SK-N-SH (cell line): ENCODE measurements around the gene GARS1. TPM values are rescaled to one million over a fixed set of nuclear protein-coding genes. Genes with fewer than 3 reads are reported as not detected.

Experiments used
- CTCF ChIA-PET: fragments of 300-600, 350-600 bp; formaldehyde crosslinking; extraction: SDS; loops from one replicate; lab custom pipeline; 2021; lab: Yijun Ruan, JAX
- POLR2A ChIA-PET: fragments of 350-600 bp; sonication (Branson Sonifier 250); formaldehyde crosslinking; extraction: SDS; loops from one replicate; lab custom pipeline; 2020; ENCODE audit warnings: antibody characterized with exemption, inconsistent platforms; lab: Yijun Ruan, JAX
- DNase-seq: peaks from one replicate; pipeline ENCODE4 v3.0.0; 2012
- H2AFZ ChIP-seq: fragments of 200-600 bp; sonication (generic); 2 replicates; pipeline ENCODE4 v1.8.1; 2016; ENCODE audit warnings: antibody characterized with exemption, mild to moderate bottlenecking, low read depth
- H3F3A ChIP-seq: fragments of 200-600 bp; sonication (generic); replicated peaks from 2 replicates; pipeline ENCODE3; 2016; ENCODE audit warnings: antibody characterized with exemption, mild to moderate bottlenecking; ENCODE audit not compliant: insufficient read depth
- H3K27ac ChIP-seq, 2 experiments: fragments of 200-500 bp in 1 of 2; fragments of 200-600 bp in 1 of 2; sonication (Bioruptor generic) in 1 of 2; sonication (generic), shearing (Covaris generic) in 1 of 2; 2 replicates each; pipeline versions ENCODE4 v1.5.1 to v1.6.1; 2014 to 2016; ENCODE audit warnings: low read depth in 2 of 2, inconsistent platforms in 1 of 2, low read length in 1 of 2, mild to moderate bottlenecking in 1 of 2, mixed read lengths in 1 of 2
- H3K27me3 ChIP-seq: fragments of 200-600 bp; sonication (generic), shearing (Covaris generic); 2 replicates; pipeline ENCODE4 v1.6.1; 2016; ENCODE audit warnings: mixed run types; ENCODE audit not compliant: insufficient read depth
- H3K36me3 ChIP-seq, 2 experiments: fragments of 200-500 bp in 1 of 2; fragments of 200-600 bp in 1 of 2; sonication (Bioruptor generic) in 1 of 2; sonication (generic) in 1 of 2; replicated peaks in 1 of 2; 2 replicates each; pipeline versions ENCODE3 to v1.5.1; 2014 to 2016; ENCODE audit warnings: low read length in 1 of 2, mild to moderate bottlenecking in 1 of 2; ENCODE audit not compliant: insufficient read depth in 2 of 2, control insufficient read depth in 1 of 2
- H3K4me1 ChIP-seq, 2 experiments: fragments of 200-500 bp in 1 of 2; fragments of 200-600 bp in 1 of 2; sonication (Bioruptor generic) in 1 of 2; sonication (generic), shearing (Covaris generic) in 1 of 2; 2 replicates each; pipeline versions ENCODE4 v1.5.1 to v1.6.1; 2014 to 2016; ENCODE audit warnings: low read depth in 1 of 2, low read length in 1 of 2, mixed run types in 1 of 2; ENCODE audit not compliant: insufficient read depth in 2 of 2, control insufficient read depth in 1 of 2
- H3K4me2 ChIP-seq: fragments of 200-600 bp; sonication (generic), shearing (Covaris generic); 2 replicates; pipeline ENCODE4 v1.6.1; 2017; ENCODE audit warnings: mixed run types
- H3K4me3 ChIP-seq, 2 experiments: fragments of 200-500 bp in 1 of 2; fragments of 200-600 bp in 1 of 2; sonication (Bioruptor generic) in 1 of 2; sonication (generic), shearing (Covaris generic) in 1 of 2; 2 replicates each; pipeline versions ENCODE4 v1.5.1 to v1.8.1; 2014 to 2016; ENCODE audit warnings: low read depth in 2 of 2, inconsistent platforms in 1 of 2, low read length in 1 of 2, mild to moderate bottlenecking in 1 of 2, mixed read lengths in 1 of 2, moderate library complexity in 1 of 2
- H3K79me2 ChIP-seq: fragments of 200-600 bp; sonication (generic); 2 replicates; pipeline ENCODE4 v1.8.1; 2017; ENCODE audit warnings: mild to moderate bottlenecking; ENCODE audit not compliant: insufficient read depth
- H3K9ac ChIP-seq: fragments of 200-600 bp; sonication (generic); 2 replicates; pipeline ENCODE4 v1.6.1; 2017; ENCODE audit warnings: mixed run types
- H3K9me2 ChIP-seq: fragments of 200-600 bp; sonication (generic); 2 replicates; pipeline ENCODE4 v1.6.1; 2017; ENCODE audit warnings: mixed run types
- H3K9me3 ChIP-seq: fragments of 200-600 bp; sonication (generic); 2 replicates; pipeline ENCODE4 v1.6.1; 2017; ENCODE audit warnings: mixed run types, mild to moderate bottlenecking, moderate library complexity
- H4K20me1 ChIP-seq: fragments of 200-600 bp; sonication (generic); 2 replicates; pipeline ENCODE4 v1.6.1; 2017; ENCODE audit warnings: mild to moderate bottlenecking, mixed run types; ENCODE audit not compliant: insufficient read depth
- EP300 ChIP-seq, 2 experiments: IDR thresholded peaks; 2 replicates each; pipeline versions ENCODE4 v1.4.0 to v1.6.1; 2012; ENCODE audit warnings: borderline replicate concordance in 1 of 2, low read depth in 1 of 2, low read length in 1 of 2
- FOXJ3 ChIP-seq: sonication (generic); formaldehyde crosslinking; IDR thresholded peaks from 2 replicates; pipeline ENCODE4 v1.5.1; 2020; ENCODE audit warnings: mild to moderate bottlenecking, missing genetic modification reagents
- FOXM1 ChIP-seq: IDR thresholded peaks from 2 replicates; pipeline ENCODE4 v1.4.0; 2012; ENCODE audit warnings: low read depth, mild to moderate bottlenecking
- GATA2 ChIP-seq: sonication (generic); formaldehyde crosslinking; IDR thresholded peaks from 2 replicates; pipeline ENCODE4 v1.5.0; 2020; ENCODE audit warnings: mild to moderate bottlenecking, missing genetic modification reagents
- NRF1 ChIP-seq: IDR thresholded peaks from 2 replicates; pipeline ENCODE4 v1.6.1; 2012; ENCODE audit warnings: low read depth, mild to moderate bottlenecking, low read length
- SMC3 ChIP-seq: IDR thresholded peaks from 2 replicates; pipeline ENCODE4 v1.6.1; 2012; ENCODE audit warnings: low read depth, low read length, improper control_type of control experiment
- WGBS: methylation state at CpG from one replicate; pipeline ENCODE4 v1.1.6; 2017; ENCODE audit warnings: low lambda C conversion rate; 5-methylcytosine and 5-hydroxymethylcytosine counted together
- polyA plus RNA-seq, 3 experiments: library from polyadenylated mRNA; depleted of rRNA; stranded (reverse); fragments of >200 nt; gene quantifications; 2 replicates each; pipeline ENCODE4 v1.2.3, GENCODE V29; 2012
- TF ChIP-seq, protein P1 (sequence below): IDR thresholded peaks from 2 replicates; pipeline ENCODE4 v1.4.0; 2012; ENCODE audit warnings: low read depth, borderline replicate concordance
- TF ChIP-seq, protein P2 (sequence below): IDR thresholded peaks from 2 replicates; pipeline ENCODE4 v1.4.0; 2012; ENCODE audit warnings: low read depth
- TF ChIP-seq, protein P3 (sequence below): IDR thresholded peaks from 2 replicates; pipeline ENCODE4 v1.6.1; 2012; ENCODE audit warnings: mild to moderate bottlenecking, low read depth, low read length, moderate library complexity

The GARS1 gene
- polyA plus RNA-seq, 1 of the 3 experiments (the other 2 are of a cell fraction) = 301 TPM

DNA sequence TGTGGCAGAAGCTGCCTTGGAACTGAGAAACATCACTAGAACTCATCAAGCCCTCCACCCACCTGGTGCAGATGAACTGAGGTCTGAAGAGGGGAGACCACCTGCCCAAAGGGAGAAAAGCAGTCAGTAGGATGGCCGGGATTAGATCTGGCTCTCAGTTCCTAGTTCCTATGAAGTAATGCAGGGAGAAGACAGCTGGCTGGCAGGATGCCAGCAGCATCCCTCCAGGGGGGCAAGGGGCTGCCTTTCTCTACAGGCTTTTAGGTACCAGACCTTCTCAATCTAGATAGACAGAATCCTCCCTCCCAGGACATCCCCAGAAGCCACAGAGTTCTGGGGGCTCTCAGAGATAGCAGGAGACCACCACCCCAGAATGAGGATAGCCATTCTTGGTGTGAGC, 79.7 kb downstream of the GARS1 start (continued):
- TF ChIP-seq, protein P1, sequence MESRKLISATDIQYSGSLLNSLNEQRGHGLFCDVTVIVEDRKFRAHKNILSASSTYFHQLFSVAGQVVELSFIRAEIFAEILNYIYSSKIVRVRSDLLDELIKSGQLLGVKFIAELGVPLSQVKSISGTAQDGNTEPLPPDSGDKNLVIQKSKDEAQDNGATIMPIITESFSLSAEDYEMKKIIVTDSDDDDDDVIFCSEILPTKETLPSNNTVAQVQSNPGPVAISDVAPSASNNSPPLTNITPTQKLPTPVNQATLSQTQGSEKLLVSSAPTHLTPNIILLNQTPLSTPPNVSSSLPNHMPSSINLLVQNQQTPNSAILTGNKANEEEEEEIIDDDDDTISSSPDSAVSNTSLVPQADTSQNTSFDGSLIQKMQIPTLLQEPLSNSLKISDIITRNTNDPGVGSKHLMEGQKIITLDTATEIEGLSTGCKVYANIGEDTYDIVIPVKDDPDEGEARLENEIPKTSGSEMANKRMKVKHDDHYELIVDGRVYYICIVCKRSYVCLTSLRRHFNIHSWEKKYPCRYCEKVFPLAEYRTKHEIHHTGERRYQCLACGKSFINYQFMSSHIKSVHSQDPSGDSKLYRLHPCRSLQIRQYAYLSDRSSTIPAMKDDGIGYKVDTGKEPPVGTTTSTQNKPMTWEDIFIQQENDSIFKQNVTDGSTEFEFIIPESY = no peak
- TF ChIP-seq SMC3 = no peak
- TF ChIP-seq, protein P2, sequence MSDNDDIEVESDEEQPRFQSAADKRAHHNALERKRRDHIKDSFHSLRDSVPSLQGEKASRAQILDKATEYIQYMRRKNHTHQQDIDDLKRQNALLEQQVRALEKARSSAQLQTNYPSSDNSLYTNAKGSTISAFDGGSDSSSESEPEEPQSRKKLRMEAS = no peak
- TF ChIP-seq EP300 (IDR thresholded peaks at IDR 0.05; ENCODE audit: borderline replicate concordance in 1 of 2, low read depth in 1 of 2, low read length in 1 of 2) = no peak
- TF ChIP-seq NRF1 = no peak
- TF ChIP-seq FOXJ3 (CRISPR knock-in tag) = no peak
- no peak for TF ChIP-seq GATA2
- TF ChIP-seq, protein P3, sequence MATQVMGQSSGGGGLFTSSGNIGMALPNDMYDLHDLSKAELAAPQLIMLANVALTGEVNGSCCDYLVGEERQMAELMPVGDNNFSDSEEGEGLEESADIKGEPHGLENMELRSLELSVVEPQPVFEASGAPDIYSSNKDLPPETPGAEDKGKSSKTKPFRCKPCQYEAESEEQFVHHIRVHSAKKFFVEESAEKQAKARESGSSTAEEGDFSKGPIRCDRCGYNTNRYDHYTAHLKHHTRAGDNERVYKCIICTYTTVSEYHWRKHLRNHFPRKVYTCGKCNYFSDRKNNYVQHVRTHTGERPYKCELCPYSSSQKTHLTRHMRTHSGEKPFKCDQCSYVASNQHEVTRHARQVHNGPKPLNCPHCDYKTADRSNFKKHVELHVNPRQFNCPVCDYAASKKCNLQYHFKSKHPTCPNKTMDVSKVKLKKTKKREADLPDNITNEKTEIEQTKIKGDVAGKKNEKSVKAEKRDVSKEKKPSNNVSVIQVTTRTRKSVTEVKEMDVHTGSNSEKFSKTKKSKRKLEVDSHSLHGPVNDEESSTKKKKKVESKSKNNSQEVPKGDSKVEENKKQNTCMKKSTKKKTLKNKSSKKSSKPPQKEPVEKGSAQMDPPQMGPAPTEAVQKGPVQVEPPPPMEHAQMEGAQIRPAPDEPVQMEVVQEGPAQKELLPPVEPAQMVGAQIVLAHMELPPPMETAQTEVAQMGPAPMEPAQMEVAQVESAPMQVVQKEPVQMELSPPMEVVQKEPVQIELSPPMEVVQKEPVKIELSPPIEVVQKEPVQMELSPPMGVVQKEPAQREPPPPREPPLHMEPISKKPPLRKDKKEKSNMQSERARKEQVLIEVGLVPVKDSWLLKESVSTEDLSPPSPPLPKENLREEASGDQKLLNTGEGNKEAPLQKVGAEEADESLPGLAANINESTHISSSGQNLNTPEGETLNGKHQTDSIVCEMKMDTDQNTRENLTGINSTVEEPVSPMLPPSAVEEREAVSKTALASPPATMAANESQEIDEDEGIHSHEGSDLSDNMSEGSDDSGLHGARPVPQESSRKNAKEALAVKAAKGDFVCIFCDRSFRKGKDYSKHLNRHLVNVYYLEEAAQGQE = no peak
- TF ChIP-seq FOXM1 = no peak
- TF ChIP-seq, all 33 proteins: peak for 0

DNA sequence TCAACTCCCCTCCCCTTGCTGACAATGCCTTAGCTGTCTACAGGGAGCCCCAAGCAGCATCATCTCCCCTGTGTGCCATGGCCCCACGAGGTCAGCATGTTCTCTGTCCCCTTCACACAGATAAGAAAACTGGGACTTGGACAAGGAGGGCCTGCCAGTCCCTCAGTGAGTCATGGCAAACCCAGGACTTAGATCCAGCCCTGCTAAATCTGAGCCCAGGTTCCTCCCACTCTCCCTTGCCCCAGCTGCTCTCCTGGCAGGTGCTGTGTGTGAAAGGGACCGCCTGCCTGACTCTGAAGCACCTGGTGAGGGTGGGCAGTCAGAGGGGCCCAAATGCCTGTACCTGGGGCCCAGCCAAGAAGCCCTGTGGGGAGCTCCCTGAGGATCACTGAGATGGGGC, 80.2 kb downstream of the GARS1 start:
- Histone ChIP-seq H3K4me2 (no peak overlapping the region), H3K9me3 (no peaks in the 10 kb centered on the region), H3K36me3 (no peaks in the 10 kb centered on the region), H3K27me3 (peaks cover 24% of the 10 kb centered on the region), H3F3A (no peaks in the 10 kb centered on the region), H3K9me2 (no peaks in the 10 kb centered on the region), H3K4me1 (no peaks in the 10 kb centered on the region), H3K27ac (no peak overlapping the region), H3K9ac (no peak overlapping the region), H4K20me1 (no peaks in the 10 kb centered on the region; the same call in 1 of the 2 replicates), H3K4me3 (no peak overlapping the region), H2AFZ (no peak overlapping the region), H3K79me2 (no peaks in the 10 kb centered on the region)
- WGBS = 8% methylated on average over 2 of the region's 2 CpGs
- no peak for DNase-seq
- CTCF ChIA-PET = interaction anchor here (0.7 to 1.6 kb wide), 3 partner anchors 10 to 65 kb away, joined by 3 to 10 read pairs (median 4); no protein-coding TSS in a partner anchor
- POLR2A ChIA-PET = no interaction called here
- TF ChIP-seq EP300 (IDR thresholded peaks at IDR 0.05; ENCODE audit: borderline replicate concordance in 1 of 2, low read depth in 1 of 2, low read length in 1 of 2) = no peak
